HG02852 (cell line): ENCODE data around the gene UBE2J2.

Experiments
- ATAC-seq: cut with Tn5 transposase; IDR thresholded peaks from one replicate; pipeline ENCODE4 v1.9.1; 2021; ENCODE audit warnings: mild to moderate bottlenecking, moderate library complexity; ENCODE audit not compliant: unreplicated experiment

UBE2J2 gene

GRCh38 chr1:1282998-1283397 is 9.3 kb upstream of the UBE2J2 start:
- ATAC-seq: no peak

GRCh38 chr1:1281533-1282321 is 8.1 kb upstream of the UBE2J2 start:
- no peak for ATAC-seq

GRCh38 chr1:1280782-1281481 is 7.3 kb upstream of the UBE2J2 start:
- no peak for ATAC-seq

GRCh38 chr1:1279028-1279427 is 5.4 kb upstream of the UBE2J2 start:
- ATAC-seq: no peak

GRCh38 chr1:1278620-1279019 is 5.0 kb upstream of the UBE2J2 start:
- no peak for ATAC-seq

- no peak for ATAC-seq
Observed at GRCh38 chr1:1275836-1276235, 2.2 kb upstream of the UBE2J2 start.

- no peak for ATAC-seq
Observed at GRCh38 chr1:1274931-1275431, 1.3 kb upstream of the UBE2J2 start.

GRCh38 chr1:1274299-1274930 is 761 bp upstream of the UBE2J2 start:
- ATAC-seq: peak; percentile 16

GRCh38 chr1:1273209-1273511 is 494 bp downstream of the UBE2J2 start:
- ATAC-seq: peak; percentile 9

GRCh38 chr1:1272341-1273208 is 1.1 kb downstream of the UBE2J2 start:
- no peak for ATAC-seq

- ATAC-seq: no peak
Observed at GRCh38 chr1:1270813-1271212, 2.8 kb downstream of the UBE2J2 start.

GRCh38 chr1:1268284-1268682 is 5.4 kb downstream of the UBE2J2 start:
- no peak for ATAC-seq

GRCh38 chr1:1267488-1268283 is 6.0 kb downstream of the UBE2J2 start:
- ATAC-seq: no peak

GRCh38 chr1:1264868-1265272 is 8.8 kb downstream of the UBE2J2 start:
- no peak for ATAC-seq

GRCh38 chr1:1264026-1264425 is 9.6 kb downstream of the UBE2J2 start:
- ATAC-seq: no peak

GRCh38 chr1:1262758-1263157 is 10.9 kb downstream of the UBE2J2 start:
- no peak for ATAC-seq

GRCh38 chr1:1262071-1262470 is 11.6 kb downstream of the UBE2J2 start:
- no peak for ATAC-seq

- ATAC-seq: no peak
Observed at GRCh38 chr1:1260843-1261560, 12.7 kb downstream of the UBE2J2 start.

- ATAC-seq: no peak
Observed at GRCh38 chr1:1259951-1260600, 13.6 kb downstream of the UBE2J2 start.
